Measurements from ENCODE around the gene ZNF444. TPM values are rescaled to one million over a fixed set of nuclear protein-coding genes. Genes with fewer than 3 reads are reported as not detected.
A peak's percentile ranks its signal among the peaks of the same experiment; 100 is the strongest.

ZNF444 gene
- total RNA-seq, 4 donors from 2014 or later: 5.3 to 38.9 (median 21.0) TPM

GRCh38 chr19:56152644-56153043 is 11.6 kb downstream of the ZNF444 start:
- Histone ChIP-seq H3K27me3 (no peaks in the 10 kb centered on the region), H3K4me1 (no peaks in the 10 kb centered on the region), H3K27ac (no peak overlapping the region), H3K4me3 (no peak overlapping the region), H3K9me3 (no peaks in the 10 kb centered on the region), H3K36me3 (no peaks in the 10 kb centered on the region)
- no peak for DNase-seq
- no peak for TF ChIP-seq CTCF (IDR thresholded peaks at IDR 0.05)
- intact Hi-C loops (cut with DNase I; ENCODE audit: low total_unique reads): no loop called here

GRCh38 chr19:56153507-56153906 is 12.4 kb downstream of the ZNF444 start:
- Histone ChIP-seq H3K36me3 (no peaks in the 10 kb centered on the region), H3K27ac (peak overlapping the region in 1 of 2 donors; percentile 22), H3K4me3 (no peak overlapping the region), H3K27me3 (no peaks in the 10 kb centered on the region), H3K4me1 (no peaks in the 10 kb centered on the region), H3K9me3 (no peaks in the 10 kb centered on the region)
- TF ChIP-seq CTCF (IDR thresholded peaks at IDR 0.05): no peak
- TF ChIP-seq POLR2A (IDR thresholded peaks at IDR 0.05): no peak
- intact Hi-C loops (cut with DNase I; ENCODE audit: low total_unique reads): no loop called here
- DNase-seq: no peak

- intact Hi-C loops (cut with DNase I; ENCODE audit: low total_unique reads): no loop called here
- H3K27me3 ChIP-seq: no peaks in the 10 kb centered on the region
- no peak overlapping the region for H3K4me3 ChIP-seq
- H3K9me3 ChIP-seq: no peaks in the 10 kb centered on the region
- H3K27ac ChIP-seq: no peak overlapping the region
- H3K4me1 ChIP-seq: no peaks in the 10 kb centered on the region
- DNase-seq: no peak
- TF ChIP-seq POLR2A (IDR thresholded peaks at IDR 0.05) (no peak), CTCF (IDR thresholded peaks at IDR 0.05) (no peak)
- H3K36me3 ChIP-seq: no peaks in the 10 kb centered on the region
Measured at GRCh38 chr19:56155124-56155687, 14.1 kb downstream of the ZNF444 start.

- DNase-seq: no peak
- no peaks in the 10 kb centered on the region for H3K36me3 ChIP-seq
- TF ChIP-seq CTCF (IDR thresholded peaks at IDR 0.05): no peak
- intact Hi-C loops (cut with DNase I; ENCODE audit: low total_unique reads): no loop called here
- H3K27me3 ChIP-seq: no peaks in the 10 kb centered on the region
- H3K4me1 ChIP-seq: no peaks in the 10 kb centered on the region
- H3K9me3 ChIP-seq: no peaks in the 10 kb centered on the region
- peak overlapping the region in 1 of 2 donors; percentile 36 for H3K27ac ChIP-seq
- no peak overlapping the region for H3K4me3 ChIP-seq
Measured at GRCh38 chr19:56156768-56157167, 15.7 kb downstream of the ZNF444 start.

- DNase-seq: no peak
- intact Hi-C loops (cut with DNase I; ENCODE audit: low total_unique reads): no loop called here
- no peaks in the 10 kb centered on the region for H3K4me1 ChIP-seq
- no peaks in the 10 kb centered on the region for H3K27me3 ChIP-seq
- no peaks in the 10 kb centered on the region for H3K36me3 ChIP-seq
- no peak overlapping the region for H3K27ac ChIP-seq
- TF ChIP-seq POLR2A (IDR thresholded peaks at IDR 0.05) (no peak), CTCF (IDR thresholded peaks at IDR 0.05) (no peak)
- H3K4me3 ChIP-seq: no peak overlapping the region
- H3K9me3 ChIP-seq: no peaks in the 10 kb centered on the region
Measured at GRCh38 chr19:56158170-56158757, 17.2 kb downstream of the ZNF444 start.
